HG03378 (cell line): ENCODE results near the gene REV1.
A peak's percentile ranks its signal among the peaks of the same experiment; 100 is the strongest.

Source experiments
- ATAC-seq: cut with Tn5 transposase; IDR thresholded peaks from one replicate; pipeline ENCODE4 v1.9.1; 2021; ENCODE audit warnings: mild to moderate bottlenecking, moderate library complexity; ENCODE audit not compliant: unreplicated experiment

The REV1 gene

DNA sequence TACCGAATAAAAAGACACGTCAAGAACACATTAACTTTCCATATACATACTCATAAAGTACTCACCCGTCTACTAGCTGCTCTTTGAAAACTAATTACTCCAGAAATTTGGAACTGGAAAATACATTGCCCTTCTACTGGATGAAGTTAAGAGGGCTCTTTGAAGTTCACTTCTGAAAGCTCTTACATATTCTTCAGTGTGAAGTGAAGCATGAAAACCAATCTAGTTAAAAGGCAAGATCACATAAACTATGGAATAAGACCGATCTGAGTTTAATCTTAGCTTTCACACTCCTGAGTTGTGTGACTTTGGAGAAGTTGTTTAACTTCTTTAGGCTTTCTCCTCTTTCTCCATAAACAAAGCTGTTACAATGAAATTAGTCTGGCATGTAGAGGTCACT, 38.5 kb downstream of the REV1 start:
- ATAC-seq: no peak

DNA sequence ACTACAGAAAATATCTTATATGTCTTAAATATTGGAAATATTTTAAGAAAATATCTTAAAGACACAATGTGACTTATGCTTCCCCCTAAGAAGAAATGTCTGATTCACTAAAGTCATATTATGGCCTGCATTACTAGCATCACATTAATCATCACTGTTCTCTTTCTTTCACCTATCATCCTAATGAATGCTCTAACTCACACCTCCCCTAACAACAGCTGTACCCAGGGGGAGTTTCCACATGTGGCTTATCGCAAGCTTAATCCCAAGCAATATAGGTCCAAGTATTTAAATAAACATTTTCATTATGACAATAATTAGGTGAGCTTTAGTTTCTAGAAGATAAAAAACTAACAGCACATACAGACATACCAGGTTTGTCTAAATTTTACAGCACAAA, 39.6 kb downstream of the REV1 start:
- ATAC-seq: no peak

DNA sequence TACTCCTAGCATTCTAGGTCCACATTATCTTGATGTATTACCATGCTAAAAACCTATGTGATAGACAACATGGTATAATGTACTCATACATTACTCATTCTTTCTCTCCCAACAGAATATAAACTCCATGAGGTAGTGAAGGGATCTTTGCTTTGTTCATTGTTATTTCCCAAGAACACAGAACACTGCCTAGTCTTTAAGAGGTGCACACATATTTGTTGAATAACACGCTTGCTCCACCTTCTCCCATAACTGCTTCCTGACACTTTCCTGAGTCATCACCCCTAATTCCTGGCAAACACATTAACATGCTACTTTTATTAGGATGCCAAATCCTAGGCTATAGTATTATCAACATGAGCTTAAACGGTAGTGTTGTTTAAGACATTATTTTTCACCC, 41.3 kb downstream of the REV1 start:
- no peak for ATAC-seq

DNA sequence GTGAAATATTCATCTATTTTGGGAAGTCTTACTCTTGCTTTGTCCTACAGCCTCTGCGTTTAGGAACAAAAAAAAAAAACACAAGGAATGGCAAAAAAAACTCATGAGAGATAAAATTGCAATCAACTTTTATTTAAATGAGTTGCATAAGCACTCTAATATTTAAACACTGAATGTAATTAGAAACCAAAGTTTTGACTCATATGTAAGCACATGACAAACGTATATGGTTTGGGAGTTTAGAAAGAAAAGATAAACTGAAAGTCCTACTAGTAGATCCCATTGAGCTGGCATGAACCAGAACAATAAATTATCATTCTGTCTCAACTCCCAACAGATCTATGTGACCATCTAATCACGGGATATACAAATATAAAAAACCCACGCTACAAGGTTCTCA, 44.8 kb downstream of the REV1 start:
- no peak for ATAC-seq

DNA sequence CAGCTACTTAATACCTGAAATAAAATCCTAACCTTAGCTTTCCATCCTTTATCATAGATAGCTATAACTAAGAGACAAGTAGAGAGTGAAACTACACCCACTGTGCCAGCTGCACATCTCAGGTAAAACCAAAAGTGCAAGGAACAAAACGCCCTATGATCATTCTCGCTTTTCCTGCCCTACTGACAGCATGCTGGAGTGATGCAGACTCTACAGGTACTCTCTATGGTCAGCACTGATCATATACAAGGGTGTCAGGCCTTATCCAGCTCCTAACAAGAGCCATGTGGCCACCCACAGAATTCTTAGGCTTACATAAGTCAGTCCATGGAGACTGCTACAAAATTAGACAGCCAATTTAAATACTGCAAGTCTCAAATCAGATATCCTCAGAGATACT, 45.6 kb downstream of the REV1 start:
- ATAC-seq: no peak

DNA sequence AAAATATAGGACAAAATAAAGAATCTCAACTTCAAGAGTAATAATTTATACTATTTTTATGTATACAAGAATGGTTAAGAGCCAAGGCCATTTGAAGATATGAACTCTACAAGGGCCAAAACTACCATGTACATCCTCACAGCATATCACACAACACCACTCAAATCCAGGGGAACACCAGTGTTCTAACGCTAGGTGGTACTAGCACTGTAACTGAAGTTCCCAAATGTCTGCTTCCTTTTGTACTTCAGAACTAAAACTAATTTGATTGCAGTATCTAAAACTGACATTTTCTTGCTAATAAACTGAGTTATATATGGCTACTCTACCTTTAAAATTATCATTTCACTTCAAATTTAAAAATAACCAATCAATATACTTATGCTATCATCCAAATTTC, 47.0 kb downstream of the REV1 start:
- ATAC-seq: no peak

DNA sequence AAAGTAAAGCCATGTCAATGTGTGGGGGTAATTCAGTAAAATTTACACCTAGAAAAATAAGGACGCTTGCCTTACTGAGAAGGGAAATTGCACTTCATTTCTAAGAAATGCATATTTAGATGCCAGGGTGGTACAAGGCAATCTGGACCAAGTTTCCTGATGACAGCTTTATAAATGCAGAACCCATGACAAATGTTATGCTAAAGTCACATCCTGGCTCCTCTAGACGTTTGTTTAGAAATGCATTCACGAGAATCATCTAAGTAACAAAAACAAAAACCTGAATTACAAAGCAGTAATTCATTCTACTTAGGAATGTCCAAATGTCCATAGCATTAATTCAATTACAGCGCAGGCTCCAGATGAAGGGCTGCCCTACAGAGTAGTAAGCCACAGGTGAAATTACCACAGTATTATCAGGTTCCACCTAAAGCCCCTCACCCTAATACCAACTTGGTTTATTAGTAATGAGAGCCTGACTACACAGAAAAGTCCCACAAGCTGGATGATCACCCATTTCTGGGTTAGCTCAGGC, 49.8 kb downstream of the REV1 start:
- no peak for ATAC-seq

DNA sequence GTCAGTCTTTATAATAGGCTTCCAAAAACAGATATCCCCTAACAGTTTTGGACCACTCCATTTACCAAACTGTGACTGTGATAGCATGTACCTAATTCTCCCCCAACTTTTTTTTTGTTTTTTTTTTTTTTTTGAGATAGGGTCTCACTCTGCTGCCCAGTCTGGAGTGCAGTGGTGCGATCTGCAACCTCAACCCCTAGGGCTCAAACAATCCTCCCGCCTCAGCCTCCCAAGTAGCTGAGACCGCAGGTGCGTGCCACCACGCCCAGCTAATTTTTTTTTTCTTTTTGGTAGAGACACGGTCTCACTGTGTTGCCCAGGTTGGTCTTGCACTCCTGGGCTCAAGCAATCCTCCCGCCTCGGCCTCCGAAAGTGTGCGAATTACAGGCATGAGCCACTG, 52.9 kb downstream of the REV1 start:
- ATAC-seq: no peak

DNA sequence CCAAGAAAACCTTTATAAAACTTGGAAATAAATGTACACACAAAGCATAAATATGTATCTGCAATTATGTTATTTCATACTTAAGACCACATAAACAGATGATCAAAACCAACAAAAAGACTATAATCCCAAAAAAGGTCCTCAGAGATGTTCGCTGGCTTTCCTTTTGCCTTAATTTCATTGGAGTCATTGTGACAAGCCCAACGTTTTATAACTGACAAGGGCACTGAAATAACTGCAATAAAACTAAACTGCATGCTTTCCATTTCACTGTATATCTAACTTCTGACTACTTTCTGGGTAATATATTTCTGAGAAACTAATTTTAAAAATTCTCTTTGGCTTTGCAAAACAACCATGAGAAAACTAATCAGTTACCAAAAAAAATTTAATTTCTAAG, 56.5 kb downstream of the REV1 start:
- ATAC-seq: no peak

DNA sequence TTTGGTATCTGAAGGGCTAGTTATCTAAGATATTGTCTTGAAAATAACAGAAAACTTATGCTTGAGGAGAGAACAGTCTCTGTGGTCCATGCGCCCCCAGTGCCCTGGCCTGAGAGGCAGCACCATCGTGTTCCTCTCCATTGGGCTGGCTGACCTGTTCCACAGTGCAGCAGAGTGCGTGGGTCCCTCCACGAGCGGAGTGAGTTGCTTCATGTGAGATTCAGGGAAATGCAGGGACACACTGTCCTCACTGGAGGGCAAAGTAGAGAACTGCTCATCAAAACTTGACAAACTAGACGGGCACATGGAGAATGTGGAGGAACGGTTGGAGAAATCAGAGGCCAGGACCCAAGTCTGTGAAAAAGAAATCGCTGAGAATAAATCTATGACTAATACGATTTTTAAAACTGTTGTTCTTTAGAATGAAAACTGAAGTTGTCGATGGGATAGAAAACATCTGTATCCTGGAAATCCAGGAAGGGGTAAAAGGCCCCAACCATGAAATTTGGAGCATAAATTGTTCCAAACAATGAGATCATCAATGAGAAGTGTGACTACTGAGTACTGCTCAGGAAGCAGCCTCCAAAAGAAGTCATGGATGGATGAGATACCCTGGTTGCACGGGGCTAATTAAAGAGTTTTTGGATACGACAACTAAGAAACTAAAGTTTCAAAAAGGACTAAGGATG, 58.1 kb downstream of the REV1 start:
- ATAC-seq: no peak

DNA sequence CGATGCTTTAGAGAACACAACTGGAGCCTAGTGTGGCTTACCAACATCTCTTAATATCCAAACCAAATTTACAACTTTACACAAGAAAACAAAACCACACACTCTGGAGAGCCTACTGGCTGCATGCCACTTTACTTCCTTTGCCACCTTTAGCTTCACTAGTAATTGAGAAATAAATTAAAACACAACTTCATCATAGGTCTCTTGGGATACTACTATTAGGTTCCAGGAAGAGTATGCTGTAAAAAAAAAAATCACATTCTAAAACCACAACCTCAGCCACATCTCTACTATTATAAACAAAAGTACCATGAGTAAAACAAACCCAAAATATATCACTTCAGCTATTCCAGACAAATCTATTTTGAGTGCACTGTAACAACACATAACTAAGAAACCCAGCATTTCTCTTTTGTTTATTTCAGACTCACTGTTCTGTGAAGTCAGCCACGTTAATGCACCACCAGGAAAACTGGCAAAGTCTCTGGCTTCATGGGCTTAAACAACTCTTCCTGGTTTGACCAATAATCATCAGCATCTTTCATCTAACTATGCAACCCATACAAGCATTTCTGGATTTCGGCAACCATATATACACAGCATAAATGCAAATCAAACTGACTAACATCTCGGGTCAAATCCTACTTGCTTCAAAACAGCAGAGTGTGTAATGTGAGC, 59.1 kb downstream of the REV1 start:
- ATAC-seq: no peak

DNA sequence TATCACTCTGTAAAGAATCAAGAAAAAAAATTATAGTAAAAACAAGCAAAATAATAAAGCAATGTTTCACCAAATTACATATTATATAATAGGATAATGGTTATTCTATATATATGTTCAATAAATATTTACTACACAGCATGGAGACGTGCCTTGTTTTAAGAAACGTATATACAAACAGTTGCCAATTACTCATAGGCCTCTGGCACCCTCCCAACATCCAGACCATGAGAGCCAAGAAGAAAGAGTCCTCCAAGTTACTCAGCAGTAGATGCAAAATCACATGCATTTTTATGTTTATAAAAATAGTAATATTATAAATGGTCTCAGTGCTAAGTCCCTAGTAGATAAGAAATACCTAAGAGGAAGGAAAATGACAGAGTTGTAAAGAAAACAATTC, 64.8 kb downstream of the REV1 start:
- ATAC-seq: no peak

DNA sequence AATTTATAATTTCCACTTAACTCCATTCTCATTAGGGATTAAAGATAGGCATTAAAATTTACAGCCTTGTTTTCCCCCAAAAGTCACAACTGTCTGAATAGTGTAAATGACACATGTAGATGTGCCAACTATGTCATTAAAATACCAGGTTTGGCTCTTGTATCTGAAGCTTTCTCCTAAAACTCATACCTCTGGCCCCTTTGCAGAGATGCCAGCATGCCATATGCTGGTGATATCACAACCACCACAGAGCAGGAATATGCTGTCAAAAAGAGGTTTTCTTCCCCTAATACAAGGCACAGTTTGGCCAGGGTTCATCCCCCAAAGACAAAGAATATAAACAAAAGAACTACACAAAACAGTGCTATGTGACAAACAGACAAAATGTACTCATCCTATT, 65.4 kb downstream of the REV1 start:
- ATAC-seq: no peak

DNA sequence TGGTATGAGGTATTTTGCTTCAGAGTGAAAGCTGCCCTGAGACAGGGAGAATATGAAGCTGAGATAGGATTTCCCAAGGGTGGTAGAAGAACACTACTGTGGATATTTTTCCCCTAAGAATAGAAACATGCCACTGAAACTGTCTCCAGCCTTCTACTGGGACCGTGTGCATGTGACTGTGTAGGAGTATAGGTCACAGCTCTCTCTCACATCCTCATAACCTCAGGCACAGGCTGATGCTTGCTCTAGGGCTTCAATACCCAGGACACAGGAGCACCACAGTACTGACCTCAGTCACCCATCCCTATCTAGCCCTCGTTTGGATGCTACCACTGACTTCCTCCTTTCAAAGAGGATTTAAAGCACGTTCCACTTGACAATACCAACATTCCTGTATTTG, 67.2 kb downstream of the REV1 start:
- ATAC-seq: peak; percentile 69

DNA sequence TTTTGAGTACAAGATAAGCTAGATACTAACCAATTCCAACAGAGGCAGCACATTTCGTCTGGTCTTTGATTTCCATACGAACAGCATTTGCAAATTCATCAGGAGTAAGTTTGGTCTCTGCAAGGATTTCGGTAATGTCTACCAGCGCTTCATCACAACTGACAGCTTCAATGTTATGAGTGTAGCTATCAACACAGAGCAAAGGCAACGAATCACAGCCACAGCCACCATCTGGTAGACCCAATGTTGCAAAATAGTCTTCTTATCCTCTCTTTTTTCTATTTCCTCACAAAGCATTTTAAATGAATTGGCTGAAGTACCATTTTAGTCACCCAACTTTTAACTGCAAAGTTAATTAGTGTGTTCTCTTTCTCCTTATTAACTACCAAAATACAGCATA, 68.3 kb downstream of the REV1 start:
- no peak for ATAC-seq

DNA sequence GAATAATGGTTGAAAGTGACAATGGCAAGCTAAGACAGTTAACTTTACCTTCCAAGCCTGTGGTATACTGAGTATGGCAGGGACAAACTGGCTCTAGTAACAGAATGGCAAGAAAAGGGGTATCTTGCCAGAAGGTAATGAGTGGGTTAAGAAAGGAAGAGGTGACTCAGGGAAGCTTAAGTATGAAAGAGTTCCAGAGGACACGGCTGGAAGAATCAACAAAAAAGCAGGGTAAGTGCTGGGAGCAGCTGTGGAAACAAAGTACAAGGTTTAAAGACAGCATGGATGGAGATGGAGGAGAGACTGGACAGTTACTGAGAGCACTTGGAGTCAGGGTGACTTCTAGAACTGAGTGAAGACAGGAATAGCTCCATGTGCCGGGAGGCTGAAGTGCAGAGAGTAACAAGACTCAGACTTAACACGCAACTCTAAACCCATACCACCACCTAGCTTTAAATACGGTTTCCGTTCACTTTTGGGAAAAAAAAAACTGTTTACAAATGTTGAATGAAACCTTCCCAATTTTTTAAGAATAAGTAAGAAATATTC, 69.0 kb downstream of the REV1 start:
- no peak for ATAC-seq

DNA sequence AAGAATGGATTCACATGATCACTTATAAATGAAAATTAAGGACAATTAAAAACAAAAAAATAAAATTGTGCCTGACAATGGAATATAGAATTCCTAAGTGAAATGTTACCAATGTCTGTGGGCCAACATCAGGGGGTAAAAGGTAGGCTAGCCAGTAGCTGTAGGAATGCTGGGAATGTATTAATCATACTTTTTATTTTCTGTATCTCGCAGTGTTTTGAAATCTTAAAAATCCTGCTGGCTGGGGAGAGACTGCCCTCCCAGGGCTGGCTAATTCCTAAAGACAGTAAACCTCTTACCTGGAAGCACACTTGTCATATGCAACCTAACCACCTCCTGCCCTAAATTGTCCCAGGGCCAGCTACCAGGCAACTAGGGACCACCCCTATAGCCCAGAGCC, 69.8 kb downstream of the REV1 start:
- no peak for ATAC-seq

DNA sequence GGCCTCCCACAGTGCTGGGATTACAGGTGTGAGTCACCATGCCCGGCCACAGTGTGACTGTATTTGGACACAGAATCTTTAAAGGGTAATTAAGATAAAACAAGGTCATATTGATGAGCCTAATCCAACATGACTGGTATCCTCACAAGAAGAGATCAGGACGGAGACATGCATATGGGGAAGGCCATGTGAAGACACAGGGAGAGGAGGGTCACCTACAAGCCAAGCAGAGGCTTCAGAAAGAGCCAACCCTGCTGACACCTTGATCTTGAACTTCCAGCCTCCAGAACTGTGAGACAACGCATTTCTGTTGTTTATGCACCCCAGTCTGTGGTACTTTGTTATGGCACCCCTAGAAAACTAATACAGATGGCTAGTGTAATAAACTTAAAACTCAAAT, 72.4 kb downstream of the REV1 start:
- no peak for ATAC-seq

DNA sequence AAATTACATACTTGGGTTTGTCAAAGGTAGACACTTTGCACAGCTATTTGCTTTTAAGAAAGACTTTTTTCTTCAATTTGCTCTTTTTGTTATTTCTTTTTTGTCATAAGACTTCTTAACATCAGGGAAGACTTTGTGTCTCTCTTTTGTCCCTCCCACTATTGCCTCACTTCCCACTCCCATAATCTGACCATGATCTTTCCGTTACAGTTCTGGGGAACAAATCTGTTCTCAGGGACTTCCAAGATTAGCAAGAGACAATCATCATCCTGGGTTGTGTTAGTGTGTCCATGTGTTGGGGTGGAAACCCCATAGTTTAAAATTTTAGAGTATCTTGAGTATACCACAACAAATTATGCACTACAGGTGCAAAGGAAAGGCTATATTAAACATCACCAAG, 75.3 kb downstream of the REV1 start:
- no peak for ATAC-seq

DNA sequence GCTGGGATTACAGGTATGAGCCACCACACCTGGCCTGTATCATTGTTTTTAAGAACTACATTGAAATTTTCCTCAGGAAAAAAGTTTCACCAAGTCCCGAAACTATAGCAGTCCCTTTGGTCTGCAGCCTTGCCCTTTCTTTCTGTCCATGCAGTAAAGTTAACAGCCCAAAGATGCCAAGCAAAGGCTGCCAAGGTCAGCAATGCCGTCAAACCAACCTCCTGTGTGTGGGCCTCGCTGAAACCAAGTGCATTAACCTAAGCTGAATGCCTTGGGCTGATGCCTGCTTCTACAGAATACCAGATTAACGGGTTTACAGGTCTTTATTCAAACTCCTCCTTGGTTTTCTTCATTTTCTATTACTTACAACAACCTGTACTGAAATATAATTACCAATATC, 79.5 kb downstream of the REV1 start:
- no peak for ATAC-seq

DNA sequence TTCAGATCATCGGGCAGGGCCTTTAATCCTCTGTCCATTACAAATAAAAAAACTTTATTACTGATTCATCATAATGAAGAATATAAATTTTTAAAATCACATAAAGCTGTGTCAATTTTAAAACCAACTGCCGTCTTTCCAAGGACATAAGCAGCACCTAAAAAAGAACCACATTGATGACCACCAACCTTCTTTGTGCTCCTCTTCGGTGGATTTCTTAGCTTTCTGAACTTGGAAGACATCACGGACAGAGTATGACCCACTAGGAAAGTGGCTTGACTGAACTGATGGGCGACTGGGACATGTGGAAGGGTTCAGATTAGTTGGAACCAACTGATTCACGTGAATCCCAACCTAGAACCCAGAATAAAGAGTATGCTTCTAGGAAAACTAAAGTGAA, 83.7 kb downstream of the REV1 start:
- ATAC-seq: no peak
